ENCODE results near the gene KIAA1958. TPM values are rescaled to one million over a fixed set of nuclear protein-coding genes. Genes with fewer than 3 reads are reported as not detected.

Gene KIAA1958
- total and polyA plus RNA-seq, 2 of the 8 experiments (the other 6 are each of a cell fraction or from before 2014, with no cell fraction given): 11.4 to 43.8 TPM

DNA sequence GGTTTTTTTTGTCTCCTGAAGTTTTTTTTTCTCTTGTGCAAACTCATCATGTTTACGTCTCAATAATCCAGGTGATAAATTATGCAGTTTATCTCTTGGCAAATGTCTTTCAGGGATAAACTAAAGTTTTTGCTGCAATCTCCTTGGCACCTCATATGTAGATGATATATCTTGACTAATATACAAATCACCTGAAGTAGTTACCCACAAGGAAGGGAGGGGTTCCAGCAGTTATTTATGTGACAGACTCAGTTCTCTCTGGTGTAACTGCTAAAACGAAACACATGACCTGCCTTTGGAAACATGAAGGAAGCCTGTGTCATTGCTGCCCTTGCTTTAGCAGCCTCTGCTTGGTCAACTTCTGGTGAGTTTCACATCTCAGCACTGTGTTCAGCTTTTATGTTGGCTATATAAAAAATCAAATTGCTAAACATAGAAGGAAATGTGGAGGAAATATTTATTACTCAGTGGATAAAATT lies 39.3 kb upstream of the KIAA1958 start:
- no peak overlapping the region for H3K23ac ChIP-seq (ENCODE audit: insufficient read length)
- ChIA-PET POLR2A (ENCODE audit: partially characterized antibody) (no interaction called here), CTCF (ENCODE audit: partially characterized antibody) (interaction anchor here (1.0 to 1.1 kb wide), 3 partner anchors 10 to 15 kb away, joined by 3 read pairs; no protein-coding TSS in a partner anchor)
- no peak overlapping the region for H3K14ac ChIP-seq (ENCODE audit: insufficient read length)
- H3K4me1 ChIP-seq (replicated peaks in 1 of 4; ENCODE audit: control insufficient read depth in 3 of 4, insufficient read depth in 4 of 4, low read length in 3 of 4): no peaks in the 10 kb centered on the region
- H3K9me3 ChIP-seq (ENCODE audit: insufficient read depth in 2 of 2, low read depth in 1 of 2, low read length in 1 of 2): no peaks in the 10 kb centered on the region
- FAIRE-seq (no peak), DNase-seq (ENCODE audit: low read depth in 1 of 2, low spot score in 2 of 2) (no peak)
- H3K27ac ChIP-seq (ENCODE audit: low read depth, low read length): no peak overlapping the region
- H3K4ac ChIP-seq (replicated peaks; ENCODE audit: insufficient read length, low read depth, low read length): no peak overlapping the region
- no peak overlapping the region for H2BK120ac ChIP-seq (replicated peaks; ENCODE audit: low read depth, low read length)
- H2BK12ac ChIP-seq (ENCODE audit: low read depth, low read length): no peak overlapping the region
- H2BK5ac ChIP-seq (ENCODE audit: low read depth, low read length): no peak overlapping the region
- H3K9ac ChIP-seq (replicated peaks in 1 of 4; ENCODE audit: extremely low read depth in 1 of 4, low read depth in 3 of 4, low read length in 3 of 4): no peak overlapping the region
- no peak overlapping the region for H4K8ac ChIP-seq (ENCODE audit: extremely low read depth, insufficient read depth, low read length)
- WGBS, 2 experiments (ENCODE audit: extremely low coverage in 1 of 2, insufficient coverage in 1 of 2, insufficient read length in 1 of 2, insufficient replicate concordance in 2 of 2, low coverage in 1 of 2, low lambda C conversion rate in 2 of 2, missing lambda C conversion rate in 1 of 2): 91% methylated on average over 2 of the region's 2 CpGs; no CpG with 5 or more reads in 1 of the 2 experiments
- TF ChIP-seq BRCA1 (IDR thresholded peaks at IDR 0.05; ENCODE audit: low read depth, low read length): no peak
- no peak overlapping the region for H3K56ac ChIP-seq (replicated peaks; ENCODE audit: insufficient read length, low read depth, low read length)
- no peak overlapping the region for H3K4me2 ChIP-seq (ENCODE audit: insufficient read depth in 1 of 2, low read depth in 2 of 2, low read length in 2 of 2)
- no peaks in the 10 kb centered on the region for H3K79me2 ChIP-seq (ENCODE audit: control insufficient read depth in 1 of 2, insufficient read depth in 2 of 2, low read length in 2 of 2)
- H3K18ac ChIP-seq (ENCODE audit: extremely low read depth, low read length): no peak overlapping the region
- H2AFZ ChIP-seq (ENCODE audit: low read length): no peak overlapping the region
- H3K23me2 ChIP-seq (ENCODE audit: low read depth, low read length): no peaks in the 10 kb centered on the region
- no peaks in the 10 kb centered on the region for H4K20me1 ChIP-seq (replicated peaks in 1 of 2; ENCODE audit: control insufficient read depth in 1 of 2, insufficient read depth in 2 of 2, low read length in 2 of 2)
- no peaks in the 10 kb centered on the region for H3K36me3 ChIP-seq (ENCODE audit: control insufficient read depth in 2 of 4, insufficient read depth in 4 of 4, low read length in 3 of 4)
- H3K79me1 ChIP-seq (ENCODE audit: low read depth, low read length): no peaks in the 10 kb centered on the region
- H2BK15ac ChIP-seq (ENCODE audit: low read length): no peak overlapping the region
- no peak overlapping the region for H3K4me3 ChIP-seq (ENCODE audit: extremely low read depth in 1 of 4, insufficient read depth in 2 of 4, low read depth in 3 of 4, low read length in 4 of 4)
- H4K91ac ChIP-seq (replicated peaks; ENCODE audit: insufficient read length, low read length): no peak overlapping the region
- no peak overlapping the region for H2BK20ac ChIP-seq (ENCODE audit: low read length)
- H2AK5ac ChIP-seq (ENCODE audit: low read depth, low read length): no peak overlapping the region
- H4K5ac ChIP-seq (ENCODE audit: insufficient read length, low read depth, low read length): no peak overlapping the region
- no peaks in the 10 kb centered on the region for H3K27me3 ChIP-seq (replicated peaks in 1 of 4; ENCODE audit: control insufficient read depth in 3 of 4, extremely low read depth in 1 of 4, insufficient read depth in 3 of 4, low read length in 3 of 4)

Measured in H1 (cell line).